ENCODE results near the gene C10orf67. TPM values are rescaled to one million over a fixed set of nuclear protein-coding genes. Genes with fewer than 3 reads are reported as not detected.

C10orf67 gene
- total RNA-seq (2022; extraction: Qiagen RNA extraction) = 0.05 to 0.17 TPM (median 0.06 TPM) in 5 replicates

GRCh38 chr10:23344241-23344841 is at the start of gene C10orf67:
C10orf67 (minus strand) TSS chr10:23344797; CDS start chr10:23344774, 23 bp downstream.

DNA sequence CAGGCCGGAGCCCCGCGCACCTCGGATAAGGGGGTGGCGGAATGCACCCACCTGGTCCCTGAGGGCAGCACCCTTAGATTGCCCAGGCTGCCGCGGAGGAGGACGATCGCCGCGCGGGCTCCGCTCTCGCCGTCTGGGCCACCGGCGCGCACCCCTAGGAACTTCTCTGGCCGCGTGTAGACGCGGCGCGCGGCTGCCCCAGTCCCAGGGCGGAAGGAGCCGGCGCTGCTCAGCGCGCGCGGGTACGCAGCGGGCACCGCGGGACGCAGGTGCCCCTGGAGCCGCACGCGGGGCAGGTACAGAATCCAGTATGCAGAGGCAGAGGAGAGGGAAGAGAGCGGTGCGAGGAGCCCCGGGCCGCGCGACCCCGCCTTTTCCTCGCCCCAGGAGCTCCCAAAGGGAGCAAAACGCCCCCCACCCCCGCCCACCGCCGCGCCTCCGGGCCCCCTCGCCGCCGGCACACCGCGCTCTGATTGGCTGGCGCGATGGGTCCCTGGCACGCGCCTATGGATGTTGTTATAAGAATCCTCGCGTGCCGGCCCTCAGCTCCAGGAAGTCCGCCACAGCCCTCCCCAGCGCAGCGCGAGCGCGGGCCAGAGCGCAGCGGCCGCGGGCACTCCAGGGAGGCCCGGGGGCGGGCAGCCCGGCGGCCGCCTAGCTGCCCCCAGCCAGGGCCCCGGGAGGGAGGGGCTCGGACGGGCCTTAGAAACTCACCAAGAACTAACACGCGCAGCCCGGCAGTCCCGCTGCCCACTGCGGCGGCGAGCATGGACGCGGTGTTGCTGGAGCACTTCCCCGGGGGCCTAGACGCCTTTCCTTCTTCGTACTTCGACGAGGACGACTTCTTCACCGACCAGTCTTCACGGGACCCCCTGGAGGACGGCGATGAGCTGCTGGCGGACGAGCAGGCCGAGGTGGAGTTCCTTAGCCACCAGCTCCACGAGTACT is 152.6 kb downstream of the C10orf67 start, which contains the start of gene PTF1A:
PTF1A (plus strand) TSS at position 549 of the 948 bp plus-strand sequence; CDS start at position 768, 219 bp downstream.

Other genes with a start within 250 kb of the C10orf67 start
- 10.5 to 18.7 TPM (median 17.5 TPM) in 5 replicates for gene MSRB2, start 249.2 kb downstream of the C10orf67 start, total RNA-seq (2022; extraction: Qiagen RNA extraction)
- gene PTF1A, start 152.5 kb downstream of the C10orf67 start, total RNA-seq (2022; extraction: Qiagen RNA extraction) = not detected in 5 replicates
- gene OTUD1, start 94.3 kb upstream of the C10orf67 start, total RNA-seq (2022; extraction: Qiagen RNA extraction) = 3.3 to 4.2 TPM (median 3.8 TPM) in 5 replicates

Data from A549 treated with CORT108297 at 1 μM for 4 hours (cell line).